AML-193 (cell line): Measurements from ENCODE around the gene EXOSC2.

Source experiments
- DNase-seq, 2 experiments: peaks; one replicate each; lab custom pipeline; 2025; lab: John Stamatoyannopoulos, UW

The EXOSC2 gene

DNA sequence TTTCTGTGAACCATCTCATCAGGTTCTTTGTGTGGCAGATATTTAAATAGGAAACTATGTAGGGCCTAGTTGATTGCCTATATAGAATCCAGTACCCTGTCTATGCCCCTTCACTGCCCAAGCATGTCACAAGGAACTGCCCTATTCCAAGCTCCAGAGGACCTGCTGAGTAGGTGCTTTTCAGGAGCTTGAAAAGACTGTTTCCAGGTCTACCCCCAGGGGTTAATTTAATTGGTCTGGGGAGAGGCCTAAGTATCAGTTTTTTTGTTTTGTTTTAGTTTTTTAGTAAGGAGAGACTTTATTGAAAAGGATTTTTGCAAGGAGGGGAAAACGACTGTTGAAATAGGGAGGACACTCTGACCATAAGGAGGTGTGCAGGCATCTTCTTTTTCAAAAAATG lies 43.3 kb downstream of the EXOSC2 start:
- no peak for DNase-seq

DNA sequence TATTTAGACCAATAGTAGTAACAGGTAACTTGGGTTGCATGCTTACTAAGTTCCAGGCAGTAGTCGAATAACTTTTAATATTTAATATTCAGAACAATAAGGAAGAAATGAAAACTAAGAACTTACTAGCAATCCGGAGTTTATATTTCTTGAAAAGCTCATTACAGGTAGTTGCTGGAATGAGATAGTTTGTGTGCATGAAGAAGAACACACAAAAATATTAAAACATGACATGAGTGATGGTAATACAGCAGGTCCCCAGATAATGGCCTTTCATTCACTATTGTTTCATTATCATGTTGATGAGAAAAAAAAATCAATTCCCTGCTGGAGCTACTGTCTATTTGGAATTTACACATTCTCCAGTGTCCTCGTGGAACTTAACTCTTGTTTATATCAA lies 44.7 kb downstream of the EXOSC2 start:
- DNase-seq: no peak

DNA sequence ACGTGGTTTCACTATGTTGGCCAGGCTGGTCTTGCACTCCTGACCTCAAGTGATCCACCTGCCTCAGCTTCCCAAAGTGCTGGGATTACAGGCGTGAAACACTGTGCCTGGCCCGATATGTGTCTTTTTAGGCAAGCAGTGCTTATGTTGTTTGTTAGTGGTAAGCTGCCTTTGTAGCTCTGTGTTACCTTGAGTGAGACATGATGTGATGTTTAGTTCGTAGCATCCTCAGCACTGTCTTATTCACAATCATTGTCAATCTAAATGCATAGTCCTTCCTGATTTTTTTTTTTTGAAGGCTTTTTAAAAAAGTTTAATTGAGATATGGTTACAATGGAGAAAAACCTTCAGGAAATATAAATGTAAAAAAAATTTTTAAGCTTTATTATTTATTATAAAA lies 45.5 kb downstream of the EXOSC2 start:
- DNase-seq: no peak

DNA sequence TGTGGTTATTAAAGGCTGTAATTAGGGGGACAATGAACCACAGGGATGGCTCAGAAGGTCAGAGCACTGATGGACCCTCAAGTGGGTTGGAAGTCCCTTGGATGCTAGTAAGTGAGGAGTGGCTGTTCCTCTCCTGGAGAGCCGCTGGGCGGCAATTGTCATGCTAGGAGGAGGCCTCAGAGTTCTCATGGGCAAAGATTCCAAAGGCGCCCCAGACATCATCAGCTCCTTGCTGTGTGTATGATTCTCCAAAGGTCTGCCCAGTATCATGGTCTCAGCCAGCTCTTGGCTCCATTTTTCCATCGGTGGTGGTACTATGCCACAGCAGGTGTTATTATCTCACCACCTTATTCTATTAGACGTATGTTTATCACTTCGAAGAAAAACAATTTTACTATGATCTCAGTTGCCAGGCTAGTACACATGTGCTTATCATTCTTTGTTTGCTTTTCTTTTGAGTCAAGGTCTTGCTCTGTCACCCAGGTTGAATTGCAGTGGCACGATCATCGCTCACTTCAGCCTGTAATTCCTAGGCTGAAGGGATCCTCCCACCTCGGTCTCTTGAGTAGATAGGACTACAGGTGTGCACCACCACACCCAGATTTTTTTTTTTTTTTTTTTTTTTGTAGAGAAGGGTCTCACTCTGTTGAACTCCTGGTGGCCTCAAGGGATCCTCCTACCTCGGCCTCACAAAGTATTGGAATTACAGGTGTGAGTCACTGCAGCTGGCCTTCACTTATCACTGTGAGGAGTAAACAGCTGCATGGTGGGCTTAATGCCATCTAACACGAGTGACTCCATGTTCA lies 46.8 kb downstream of the EXOSC2 start:
- DNase-seq: no peak

DNA sequence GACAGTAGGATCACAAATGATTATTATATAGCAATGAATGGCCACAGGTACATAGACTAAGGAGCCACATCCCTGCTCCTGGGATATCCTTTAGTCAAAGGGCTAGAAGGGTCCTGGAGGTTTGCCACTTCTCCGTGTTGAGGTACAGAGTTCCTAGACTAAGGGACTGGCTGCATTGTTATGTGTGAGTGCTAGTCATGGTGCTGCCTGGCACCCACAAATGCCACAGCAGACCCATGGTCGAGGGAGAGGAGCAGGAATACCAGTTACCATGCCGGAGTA lies 47.4 kb downstream of the EXOSC2 start:
- DNase-seq: no peak

DNA sequence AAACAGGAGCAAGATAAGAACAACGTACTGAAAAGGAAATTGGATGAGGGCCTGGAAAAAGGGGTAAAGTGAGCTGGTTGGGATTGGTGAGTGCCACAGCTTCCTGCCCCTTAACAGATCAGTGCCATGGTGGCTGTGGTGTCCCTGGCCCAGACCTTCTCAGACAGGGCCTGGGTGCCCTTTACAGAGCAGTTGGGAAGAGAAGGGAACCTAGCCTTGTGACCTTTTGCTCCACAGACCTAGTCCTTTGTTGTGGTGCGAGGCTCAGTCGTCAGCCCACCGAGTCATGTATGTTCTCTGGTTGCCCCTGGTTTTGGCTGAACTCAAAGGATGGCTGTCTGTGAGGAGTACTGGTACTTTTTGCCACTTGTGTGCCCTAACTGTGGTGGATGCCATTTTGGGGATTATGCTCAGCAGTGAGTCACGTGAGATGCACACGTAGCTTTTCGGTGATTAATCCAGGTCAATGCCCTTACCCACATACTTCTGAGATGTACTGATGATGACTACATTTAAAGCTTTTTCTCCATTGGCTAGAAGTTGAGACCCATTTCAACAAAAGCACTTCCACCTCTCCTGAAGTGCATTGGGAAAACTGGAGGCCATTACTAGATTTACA lies 48.4 kb downstream of the EXOSC2 start:
- DNase-seq: no peak

DNA sequence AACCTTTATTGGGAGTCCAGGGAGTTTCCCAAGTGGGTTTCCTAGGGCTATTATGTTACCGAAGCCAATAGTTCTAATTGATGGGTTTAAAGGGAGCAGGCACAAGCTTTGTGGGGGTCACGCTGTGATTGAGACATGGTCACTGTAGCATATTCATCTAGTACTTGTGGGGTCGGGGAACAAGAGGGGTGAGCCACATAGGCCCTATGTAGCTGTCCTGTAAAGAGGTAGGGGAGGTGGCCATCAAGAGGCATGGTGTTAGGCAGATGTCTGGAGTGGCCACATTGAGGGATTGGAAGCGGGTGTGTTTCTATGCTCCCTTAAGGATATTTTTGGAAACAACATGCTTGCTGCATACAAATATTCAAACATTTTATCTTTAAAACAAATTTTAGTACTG lies 50.1 kb downstream of the EXOSC2 start:
- DNase-seq: no peak

DNA sequence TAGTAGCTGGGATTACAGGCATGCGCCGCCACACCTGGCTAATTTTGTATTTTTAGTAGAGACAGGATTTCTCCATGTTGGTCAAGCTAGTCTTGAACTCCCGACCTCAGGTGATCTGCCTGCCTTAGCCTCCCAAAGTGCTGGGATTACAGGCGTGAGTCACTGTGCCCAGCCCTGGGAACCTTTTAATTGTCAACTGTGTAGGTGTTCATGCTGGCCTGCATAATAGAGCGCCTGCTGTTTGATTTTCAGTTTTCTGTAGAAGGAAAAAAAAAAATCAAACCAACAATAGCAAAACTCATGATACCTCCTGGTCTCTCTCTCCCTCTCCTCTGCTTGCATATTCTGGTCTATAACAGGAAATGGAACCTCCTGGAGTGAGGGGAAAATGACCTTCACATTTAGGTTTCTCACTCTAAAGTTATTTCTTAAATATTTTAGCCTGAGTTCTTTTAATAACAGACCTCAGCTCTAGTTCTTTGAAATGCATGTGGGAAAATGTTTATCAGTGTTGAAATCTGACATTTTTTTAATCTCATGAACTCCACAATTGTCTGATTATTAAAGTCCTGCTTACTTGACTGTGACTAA lies 51.7 kb downstream of the EXOSC2 start:
- no peak for DNase-seq

DNA sequence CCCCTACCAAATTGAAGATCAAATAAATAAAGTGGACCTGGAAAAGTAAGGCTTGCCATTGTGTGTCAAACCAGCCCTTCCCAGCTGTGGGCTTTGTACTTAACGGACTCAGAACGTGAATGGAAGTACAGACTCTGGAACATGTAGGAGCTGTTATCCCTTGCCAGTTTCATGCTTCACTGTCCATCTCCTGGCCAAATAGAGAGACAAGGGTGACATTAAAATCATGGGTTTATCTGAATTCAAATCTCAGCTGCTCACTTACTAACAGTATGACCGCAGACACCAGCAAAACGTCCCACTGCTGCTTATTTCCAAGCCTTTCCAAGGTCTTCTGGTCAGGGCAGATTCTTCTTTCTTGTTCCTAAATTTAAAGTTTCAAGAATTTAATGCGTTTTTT lies 52.2 kb downstream of the EXOSC2 start:
- DNase-seq: no peak

DNA sequence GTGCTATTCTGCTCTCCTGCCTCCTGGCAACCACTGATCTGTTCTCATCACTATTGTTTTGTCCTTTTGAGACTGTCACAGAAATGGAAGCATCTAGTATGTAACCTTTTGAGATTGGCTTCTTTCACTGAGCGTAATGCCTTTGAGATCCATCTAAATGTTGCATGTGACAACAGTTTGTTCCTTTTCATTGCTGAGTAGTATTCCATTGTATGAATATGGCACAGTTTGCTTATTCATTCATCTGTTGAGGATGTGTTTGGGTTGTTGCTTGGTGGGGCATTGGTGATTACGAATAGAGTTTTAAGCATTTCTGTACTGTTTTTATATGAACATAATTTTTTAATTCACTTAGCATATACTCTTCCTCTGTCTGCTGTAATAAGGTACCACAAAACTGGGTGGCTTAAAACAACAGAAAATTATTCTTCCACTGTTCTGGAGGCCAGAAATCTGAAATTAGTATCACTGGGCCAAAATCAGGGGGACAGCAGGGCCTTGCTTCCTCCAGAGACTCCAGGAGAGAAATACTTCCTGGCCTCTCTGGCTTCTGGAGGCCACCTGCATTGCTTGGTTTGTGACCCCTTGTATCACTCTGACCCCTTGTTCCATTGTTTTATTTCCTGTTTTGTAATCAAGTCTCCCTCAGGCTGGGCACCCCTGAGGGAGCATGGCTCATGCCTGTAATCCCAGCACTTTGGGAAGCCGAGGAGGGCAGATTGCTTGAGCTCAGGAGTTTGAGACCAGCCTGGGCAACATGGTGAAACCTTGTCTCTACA lies 53.0 kb downstream of the EXOSC2 start:
- no peak for DNase-seq

DNA sequence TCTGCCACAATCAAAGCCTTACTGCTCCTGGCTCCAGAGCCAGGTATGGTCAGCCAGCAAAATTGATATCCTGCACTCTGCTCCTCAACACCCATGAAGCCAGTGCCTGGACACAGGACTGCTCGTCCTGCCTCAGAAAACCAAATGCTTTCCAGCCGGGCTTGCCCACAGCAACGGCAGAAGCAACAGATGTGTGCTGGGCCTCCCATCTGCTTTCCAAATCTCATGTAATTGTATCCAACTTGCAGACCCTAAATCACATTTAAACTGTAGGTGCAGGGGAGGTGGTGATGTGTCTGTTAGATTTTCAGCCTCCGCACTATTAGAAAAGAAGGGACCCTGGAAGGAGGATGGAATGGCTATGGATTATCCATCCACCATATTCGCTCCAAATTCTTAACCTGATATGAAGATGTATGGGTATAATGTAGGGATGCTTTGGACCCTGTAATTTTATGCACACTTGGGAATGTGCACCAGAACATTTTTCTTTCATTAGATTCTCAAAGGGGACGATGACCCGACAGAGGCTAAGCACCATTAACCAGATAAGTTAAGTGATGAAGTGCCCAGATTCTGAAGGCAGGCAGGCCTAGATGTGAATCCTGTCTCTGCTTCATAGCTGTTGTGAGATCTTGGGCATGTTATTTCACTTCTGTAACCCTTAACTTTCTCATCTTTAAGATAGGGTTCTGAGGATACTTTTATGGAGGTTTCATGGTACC lies 58.2 kb downstream of the EXOSC2 start:
- no peak for DNase-seq
